H1 (cell line): ENCODE data around the gene PLCB1. TPM values are rescaled to one million over a fixed set of nuclear protein-coding genes. Genes with fewer than 3 reads are reported as not detected.

Experiments used
- FOSL1 ChIP-seq: IDR thresholded peaks from 2 replicates; pipeline ENCODE4 v1.6.1; 2011; ENCODE audit warnings: mild to moderate bottlenecking, low read depth, low read length, moderate library complexity; ENCODE audit not compliant: insufficient read depth
- polyA plus RNA-seq, 7 experiments: library from polyadenylated mRNA; depleted of rRNA in 3 of 7; stranded (reverse) in 5 of 7; unstranded in 2 of 7; fragments of >200 nt in 5 of 7; fragments of 200-250 nt in 2 of 7; gene quantifications; 1 replicate in 5 of 7; 2 replicates in 1 of 7; 4 replicates in 1 of 7; pipeline versions ENCODE4 v1.2.1 to v1.2.3, GENCODE V29; 2011 to 2013; ENCODE audit warnings: missing spikeins in 2 of 7, mixed read lengths in 2 of 7
- total RNA-seq: library from RNA; stranded (reverse); fragmentation: NEBNext Ultra II Directional; extraction: Animal tissue kit (Norgen Biotek cat#: 25700); gene quantifications from 2 replicates; pipeline ENCODE4 v1.2.1, GENCODE V29; 2021

The PLCB1 gene
- total and polyA plus RNA-seq, 2 of the 8 experiments (the other 6 are each of a cell fraction or from before 2014, with no cell fraction given): 2.6 to 9.1 TPM

DNA sequence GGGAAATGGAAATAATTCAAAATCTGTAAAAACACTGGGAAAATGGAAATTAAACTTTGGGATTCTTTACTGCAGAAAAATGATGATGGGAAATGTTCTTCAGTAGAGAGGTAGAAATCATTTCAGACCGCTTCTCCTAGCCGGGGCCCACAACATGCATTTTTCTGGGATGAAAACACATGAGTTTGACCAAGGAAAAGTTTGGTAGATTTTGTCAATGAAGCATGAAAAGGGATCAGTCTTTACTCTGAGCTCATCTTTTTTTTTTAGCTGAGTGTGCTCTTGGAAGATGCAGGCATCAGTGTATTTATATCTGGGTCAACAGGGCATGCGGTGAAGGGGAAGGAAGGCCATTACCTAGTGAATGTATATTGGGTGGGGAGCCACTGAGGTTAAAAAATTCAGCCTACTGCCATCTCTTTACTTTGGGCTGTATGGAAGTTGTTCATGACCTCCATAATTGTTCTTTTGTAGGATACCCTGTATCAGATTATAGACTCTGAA lies 36.8 kb downstream of the PLCB1 start (continued):
- TF ChIP-seq FOSL1: no peak
